Hepatocyte (in vitro differentiated cells): ENCODE results near the gene CCDC40. TPM values are rescaled to one million over a fixed set of nuclear protein-coding genes. Genes with fewer than 3 reads are reported as not detected.

ENCODE experiments used
- DNase-seq: peaks from one replicate; pipeline ENCODE4 v3.0.0-alpha.2; 2016; ENCODE audit warnings: low spot score
- H2AFZ ChIP-seq: fragments of 200-600 bp; sonication (generic); 2 replicates; pipeline ENCODE4 v1.6.0; 2016; ENCODE audit warnings: antibody characterized with exemption, mild to moderate bottlenecking
- H3K27ac ChIP-seq: fragments of 200-600 bp; sonication (generic); 2 replicates; pipeline ENCODE4 v1.5.1; 2016; ENCODE audit warnings: mild to moderate bottlenecking
- H3K27me3 ChIP-seq: fragments of 200-600 bp; sonication (generic); 2 replicates; pipeline ENCODE4 v1.6.1; 2016
- H3K36me3 ChIP-seq: fragments of 200-600 bp; sonication (generic); replicated peaks from 2 replicates; pipeline ENCODE4 v1.5.1; 2016; ENCODE audit warnings: low read depth; ENCODE audit not compliant: insufficient read depth
- H3K4me1 ChIP-seq: fragments of 200-600 bp; sonication (generic); 2 replicates; pipeline ENCODE4 v1.5.1; 2016; ENCODE audit warnings: mild to moderate bottlenecking, moderate library complexity; ENCODE audit not compliant: insufficient read depth
- H3K4me2 ChIP-seq: fragments of 200-600 bp; sonication (generic); 2 replicates; pipeline ENCODE4 v1.6.0; 2016
- H3K4me3 ChIP-seq: fragments of 200-600 bp; sonication (generic); 2 replicates; pipeline ENCODE4 v1.5.1; 2016; ENCODE audit warnings: mild to moderate bottlenecking
- H3K79me2 ChIP-seq: fragments of 200-600 bp; sonication (generic); 2 replicates; pipeline ENCODE4 v1.6.0; 2017; ENCODE audit warnings: mild to moderate bottlenecking
- H3K9me2 ChIP-seq: fragments of 200-600 bp; sonication (generic); replicated peaks from 2 replicates; pipeline ENCODE4 v1.6.0; 2017; ENCODE audit warnings: mild to moderate bottlenecking; ENCODE audit not compliant: insufficient read depth
- H3K9me3 ChIP-seq: fragments of 200-600 bp; sonication (generic); 2 replicates; pipeline ENCODE4 v1.5.1; 2016; ENCODE audit warnings: low read depth, mild to moderate bottlenecking
- H4K20me1 ChIP-seq: fragments of 200-600 bp; sonication (generic); 2 replicates; pipeline ENCODE4 v1.6.0; 2016; ENCODE audit warnings: mild to moderate bottlenecking; ENCODE audit not compliant: insufficient read depth, poor library complexity, severe bottlenecking
- EZH2 ChIP-seq: fragments of 200-600 bp; sonication (generic); IDR thresholded peaks from 2 replicates; pipeline ENCODE4 v1.6.1; 2016; ENCODE audit warnings: antibody characterized with exemption, mild to moderate bottlenecking, borderline replicate concordance
- EZH2phosphoT487 ChIP-seq: fragments of 200-600 bp; sonication (generic); IDR thresholded peaks from one replicate; pipeline ENCODE4 v1.6.1; 2018; ENCODE audit warnings: antibody characterized with exemption, mild to moderate bottlenecking, low read depth, moderate library complexity; ENCODE audit not compliant: unreplicated experiment, severe bottlenecking
- WGBS: methylation state at CpG from one replicate; pipeline ENCODE4 v1.1.6; 2016; ENCODE audit warnings: low lambda C conversion rate; ENCODE audit errors: missing lambda C conversion rate; 5-methylcytosine and 5-hydroxymethylcytosine counted together
- polyA plus RNA-seq: library from polyadenylated mRNA; unstranded; fragments of >200 nt; fragmentation: Nextera tagmentation; extraction: Ambion mirVana; gene quantifications from 2 replicates; pipeline ENCODE4 v1.2.1, GENCODE V29; 2016
- total RNA-seq: library from RNA; depleted of rRNA; stranded (reverse); fragments of >200 nt; gene quantifications from 2 replicates; pipeline ENCODE4 v1.2.3, GENCODE V29; 2014
- TF ChIP-seq, protein P1 (sequence below): fragments of 200-600 bp; sonication (generic); IDR thresholded peaks from 2 replicates; pipeline ENCODE4 v1.5.1; 2016; ENCODE audit warnings: antibody characterized with exemption, mild to moderate bottlenecking; ENCODE audit not compliant: poor library complexity

Gene CCDC40
- total and polyA plus RNA-seq, 2 experiments from 2014 or later: 2.2 to 4.7 TPM

DNA sequence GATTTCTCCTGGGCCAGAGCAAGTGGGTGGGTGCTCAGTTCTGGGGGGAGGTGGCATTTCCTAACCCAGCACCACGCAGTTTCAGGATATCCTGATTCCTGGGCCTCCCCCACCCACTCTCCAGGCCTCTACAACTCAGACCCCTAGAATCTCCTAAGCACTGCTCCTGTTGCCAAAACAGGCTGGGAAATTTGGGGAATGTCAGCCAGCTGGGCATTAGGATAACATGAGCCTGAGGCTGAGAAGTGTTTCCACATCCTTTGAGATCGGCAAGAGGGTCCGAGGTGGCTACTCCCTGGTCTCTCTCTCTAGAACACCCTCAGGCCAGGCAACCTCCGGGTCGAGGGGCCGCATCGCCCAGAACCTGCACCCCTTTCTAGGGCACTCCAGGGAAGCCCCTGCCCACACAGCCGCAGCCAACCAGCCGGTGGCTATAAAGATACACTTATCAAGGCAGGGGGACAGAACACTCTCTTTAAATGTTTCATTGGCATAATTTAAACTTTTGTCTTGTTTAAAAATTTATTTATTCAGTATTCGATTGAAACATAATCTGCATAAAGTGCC lies 24.4 kb upstream of the CCDC40 start:
- Histone ChIP-seq H3K9me2 (no peaks in the 10 kb centered on the region), H3K4me2 (no peak overlapping the region), H4K20me1 (no peaks in the 10 kb centered on the region), H3K27me3 (no peaks in the 10 kb centered on the region), H2AFZ (no peak overlapping the region), H3K4me3 (no peak overlapping the region), H3K4me1 (peaks cover 5% of the 10 kb centered on the region), H3K27ac (no peak overlapping the region), H3K9me3 (no peaks in the 10 kb centered on the region), H3K79me2 (peaks cover 20% of the 10 kb centered on the region), H3K36me3 (no peaks in the 10 kb centered on the region)
- DNase-seq: no peak
- TF ChIP-seq EZH2phosphoT487 (no peak), EZH2 (no peak)
- TF ChIP-seq, protein P1, sequence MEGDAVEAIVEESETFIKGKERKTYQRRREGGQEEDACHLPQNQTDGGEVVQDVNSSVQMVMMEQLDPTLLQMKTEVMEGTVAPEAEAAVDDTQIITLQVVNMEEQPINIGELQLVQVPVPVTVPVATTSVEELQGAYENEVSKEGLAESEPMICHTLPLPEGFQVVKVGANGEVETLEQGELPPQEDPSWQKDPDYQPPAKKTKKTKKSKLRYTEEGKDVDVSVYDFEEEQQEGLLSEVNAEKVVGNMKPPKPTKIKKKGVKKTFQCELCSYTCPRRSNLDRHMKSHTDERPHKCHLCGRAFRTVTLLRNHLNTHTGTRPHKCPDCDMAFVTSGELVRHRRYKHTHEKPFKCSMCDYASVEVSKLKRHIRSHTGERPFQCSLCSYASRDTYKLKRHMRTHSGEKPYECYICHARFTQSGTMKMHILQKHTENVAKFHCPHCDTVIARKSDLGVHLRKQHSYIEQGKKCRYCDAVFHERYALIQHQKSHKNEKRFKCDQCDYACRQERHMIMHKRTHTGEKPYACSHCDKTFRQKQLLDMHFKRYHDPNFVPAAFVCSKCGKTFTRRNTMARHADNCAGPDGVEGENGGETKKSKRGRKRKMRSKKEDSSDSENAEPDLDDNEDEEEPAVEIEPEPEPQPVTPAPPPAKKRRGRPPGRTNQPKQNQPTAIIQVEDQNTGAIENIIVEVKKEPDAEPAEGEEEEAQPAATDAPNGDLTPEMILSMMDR: no peak
- 91% methylated on average over 10 of the region's 10 CpGs for WGBS

DNA sequence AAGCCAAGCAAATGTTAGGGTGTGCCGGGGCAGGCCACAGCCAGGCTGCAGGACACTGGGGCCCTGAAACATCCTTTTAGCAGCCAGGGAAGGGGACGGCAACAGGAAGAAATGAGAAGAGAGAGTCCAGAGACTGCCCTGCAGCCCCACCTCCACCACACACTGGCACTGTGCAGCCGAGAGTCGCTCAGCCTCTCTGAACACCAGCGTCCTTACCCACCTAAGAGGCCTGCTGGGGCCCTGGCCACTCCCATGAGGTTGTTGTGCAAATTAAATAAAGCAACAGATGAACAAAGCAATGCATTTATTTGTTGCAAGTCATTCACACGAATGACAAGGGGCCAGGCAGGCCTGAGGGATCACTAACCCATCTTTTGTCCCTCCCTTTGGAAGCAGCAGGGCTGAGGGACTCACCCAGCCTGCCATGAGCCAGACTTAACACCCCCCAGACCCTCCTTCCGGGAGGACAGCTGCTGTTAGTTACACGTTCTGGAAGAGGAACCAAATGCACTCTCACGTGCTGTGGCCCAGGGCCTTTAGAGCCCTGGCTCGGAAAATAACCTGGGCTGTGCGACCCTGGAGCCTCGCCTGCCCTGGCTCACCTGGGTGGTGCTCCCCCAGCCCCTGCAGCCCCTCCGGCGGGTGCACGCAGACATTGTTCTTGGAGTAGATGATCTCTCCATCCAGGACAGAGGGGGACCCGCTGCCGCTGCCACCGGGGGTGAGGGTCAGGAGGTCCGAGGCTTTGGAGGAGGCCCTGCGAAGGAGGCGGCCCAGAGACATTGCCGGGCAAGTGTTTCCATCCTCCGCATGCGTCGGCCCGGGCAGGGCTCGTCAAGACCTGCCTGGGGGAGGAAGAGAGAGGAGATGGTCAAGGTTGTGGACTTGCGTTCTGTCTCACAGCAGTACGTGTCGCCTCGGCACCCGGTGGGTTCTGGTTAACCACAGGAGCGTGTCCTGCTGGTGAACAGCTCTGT lies 23.4 kb upstream of the CCDC40 start:
- H3K4me2 ChIP-seq: no peak overlapping the region
- TF ChIP-seq EZH2phosphoT487: no peak
- TF ChIP-seq, protein P1: no peak
- TF ChIP-seq EZH2: no peak
- H3K9me3 ChIP-seq: no peaks in the 10 kb centered on the region
- H2AFZ ChIP-seq: no peak overlapping the region
- H3K27me3 ChIP-seq: no peaks in the 10 kb centered on the region
- 91% methylated on average over 33 of the region's 33 CpGs for WGBS
- H4K20me1 ChIP-seq: no peaks in the 10 kb centered on the region
- H3K4me1 ChIP-seq: peaks cover 5% of the 10 kb centered on the region
- DNase-seq: no peak
- H3K4me3 ChIP-seq: no peak overlapping the region
- peaks cover 28% of the 10 kb centered on the region for H3K79me2 ChIP-seq
- H3K9me2 ChIP-seq: no peaks in the 10 kb centered on the region
- H3K27ac ChIP-seq: no peak overlapping the region
- H3K36me3 ChIP-seq: no peaks in the 10 kb centered on the region

DNA sequence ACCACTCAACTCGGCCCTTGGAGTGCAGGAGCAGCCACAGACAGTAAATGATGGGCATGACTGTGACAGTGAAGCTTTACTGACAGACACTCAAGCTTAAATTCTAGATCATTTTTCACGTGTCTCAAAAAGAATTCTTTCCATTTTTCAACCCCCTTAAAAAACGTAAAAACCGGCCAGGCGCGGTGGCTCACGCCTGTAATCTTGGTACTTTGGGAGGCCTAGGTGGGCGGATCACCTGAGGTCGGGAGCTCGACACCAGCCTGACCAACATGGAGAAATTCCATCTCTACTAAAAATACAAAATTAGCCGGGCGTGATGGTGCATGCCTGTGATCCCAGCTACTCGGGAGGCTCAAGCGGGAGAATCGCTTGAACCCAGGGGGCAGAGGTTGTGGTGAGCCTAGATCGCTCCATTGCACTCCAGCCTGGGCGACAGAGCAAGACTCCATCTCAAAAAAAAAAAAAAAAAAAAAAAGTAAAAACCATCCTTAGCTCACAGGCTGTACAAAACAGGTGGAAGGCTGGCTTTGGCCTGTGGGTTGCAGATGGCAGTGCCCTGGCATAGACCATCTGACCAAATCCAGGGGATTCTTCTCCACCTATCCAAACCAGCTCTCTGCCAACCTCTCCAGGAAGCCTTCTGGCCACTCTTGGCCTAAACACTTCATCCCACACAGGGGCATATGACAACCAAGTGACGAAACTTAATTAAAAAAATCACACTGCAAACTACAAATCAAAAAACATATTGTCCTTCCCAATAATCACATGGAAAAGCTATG lies 19.0 kb upstream of the CCDC40 start:
- H3K4me3 ChIP-seq: no peak overlapping the region
- H3K9me3 ChIP-seq: no peaks in the 10 kb centered on the region
- no peaks in the 10 kb centered on the region for H3K27me3 ChIP-seq
- no peaks in the 10 kb centered on the region for H3K4me1 ChIP-seq
- H3K79me2 ChIP-seq: peaks cover 45% of the 10 kb centered on the region
- WGBS: 97% methylated on average over 18 of the region's 18 CpGs
- no peak for DNase-seq
- no peaks in the 10 kb centered on the region for H3K9me2 ChIP-seq
- no peak overlapping the region for H3K4me2 ChIP-seq
- TF ChIP-seq, protein P1: no peak
- TF ChIP-seq EZH2 (no peak), EZH2phosphoT487 (no peak)
- H2AFZ ChIP-seq: no peak overlapping the region
- H4K20me1 ChIP-seq: no peaks in the 10 kb centered on the region
- no peaks in the 10 kb centered on the region for H3K36me3 ChIP-seq
- H3K27ac ChIP-seq: no peak overlapping the region
